ENCODE data around the gene TBCD.
"Not testable (repeated sequence)": the region's sequence is repeated elsewhere in the genome, so short reads cannot be mapped to it uniquely, and the experiment has no call there.

The TBCD gene

GRCh38 chr17:82980632-82981031 lies 228.8 kb downstream of the TBCD start:
- in situ Hi-C loops (cut with HindIII; ENCODE audit: low sequenced_read_pairs): no loop called here
- TF ChIP-seq CTCF (IDR thresholded peaks at IDR 0.05; ENCODE audit: low read depth, low read length, missing control alignments): no peak
- DNase-seq (ENCODE audit: low read depth): no peak
- no peak overlapping the region for H3K4me3 ChIP-seq (ENCODE audit: low read depth, low read length)

DNA sequence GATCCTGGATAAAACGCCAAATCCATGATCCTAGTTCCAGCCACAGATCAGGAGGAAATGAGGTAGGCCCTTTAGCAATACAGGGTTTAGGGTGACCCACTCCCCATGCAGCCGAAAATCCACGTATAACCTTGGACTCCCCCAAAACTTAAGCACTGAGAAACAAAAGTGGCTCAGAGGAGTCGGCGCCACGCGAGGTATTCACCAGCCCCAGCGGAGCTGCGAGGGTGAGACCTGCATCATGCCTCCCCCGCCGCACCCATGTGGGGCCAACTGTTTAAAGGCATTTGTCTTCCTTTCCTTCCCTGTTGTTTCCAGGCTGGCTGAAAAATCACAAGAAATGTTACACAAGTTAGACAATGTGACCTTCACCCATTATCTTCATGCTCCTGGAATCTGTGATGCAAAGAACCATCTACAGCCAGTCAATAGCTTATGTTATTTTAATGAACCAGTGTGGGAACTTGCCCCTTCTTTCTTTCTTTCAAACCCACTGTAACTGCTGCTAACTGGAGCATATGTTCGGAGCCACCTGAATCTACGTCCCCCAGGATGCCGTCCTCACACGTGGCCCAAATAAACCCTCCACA lies 229.4 kb downstream of the TBCD start:
- TF ChIP-seq CTCF (IDR thresholded peaks at IDR 0.05; ENCODE audit: low read depth, low read length, missing control alignments): no peak
- in situ Hi-C loops (cut with HindIII; ENCODE audit: low sequenced_read_pairs): no loop called here
- H3K4me3 ChIP-seq (ENCODE audit: low read depth, low read length): no peak overlapping the region
- DNase-seq (ENCODE audit: low read depth): no peak

DNA sequence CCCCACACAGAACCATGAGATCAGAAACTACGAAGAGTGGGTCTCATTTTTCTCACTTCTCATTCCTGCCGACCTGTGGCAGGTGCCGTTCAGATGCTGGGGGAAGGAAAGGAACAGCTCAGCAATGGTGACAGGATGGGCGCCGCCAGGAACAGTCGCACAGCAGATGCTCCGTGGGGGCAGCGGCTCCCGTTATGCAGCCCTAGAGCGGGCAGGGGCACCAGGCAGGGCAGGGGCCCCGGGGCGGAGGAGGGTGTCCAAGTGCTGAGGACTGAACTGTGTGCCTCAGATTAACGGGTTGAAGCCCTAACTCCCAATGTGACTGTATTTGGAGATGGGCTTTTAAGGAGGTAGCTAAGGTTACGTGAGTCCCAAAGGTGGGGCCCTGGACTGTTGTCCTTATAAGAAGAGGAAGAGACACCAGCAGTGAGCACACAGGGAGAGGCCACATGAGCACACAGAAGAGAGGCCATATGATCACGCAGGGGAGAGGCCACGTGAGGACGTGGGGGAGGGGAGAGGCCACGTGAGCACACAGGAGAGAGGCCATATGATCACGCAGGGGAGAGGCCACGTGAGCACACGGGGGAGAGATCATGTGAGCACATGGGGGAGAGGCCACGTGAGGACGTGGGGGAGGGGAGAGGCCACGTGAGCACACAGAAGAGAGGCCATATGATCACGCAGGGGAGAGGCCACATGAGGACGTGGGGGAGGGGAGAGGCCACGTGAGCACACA lies 231.8 kb downstream of the TBCD start:
- in situ Hi-C loops (cut with HindIII; ENCODE audit: low sequenced_read_pairs): no loop called here
- DNase-seq (ENCODE audit: low read depth): no peak
- no peak overlapping the region for H3K4me3 ChIP-seq (ENCODE audit: low read depth, low read length)
- TF ChIP-seq CTCF (IDR thresholded peaks at IDR 0.05; ENCODE audit: low read depth, low read length, missing control alignments): no peak

DNA sequence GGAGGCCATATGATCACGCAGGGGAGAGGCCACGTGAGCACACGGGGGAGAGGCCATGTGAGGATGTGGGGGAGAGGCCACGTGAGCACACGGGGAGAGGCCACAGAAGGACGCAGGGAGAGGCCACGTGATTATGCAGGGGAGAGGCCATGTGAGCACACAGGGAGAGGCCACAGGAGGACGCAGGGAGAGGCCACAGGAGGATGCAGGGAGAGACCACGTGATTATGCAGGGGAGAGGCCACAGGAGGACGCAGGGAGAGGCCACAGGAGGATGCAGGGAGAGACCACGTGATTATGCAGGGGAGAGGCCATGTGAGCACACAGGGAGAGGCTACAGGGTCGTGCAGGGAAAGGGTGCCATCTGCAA lies 232.4 kb downstream of the TBCD start:
- DNase-seq (ENCODE audit: low read depth); in situ Hi-C loops (cut with HindIII; ENCODE audit: low sequenced_read_pairs); H3K4me3 ChIP-seq (ENCODE audit: low read depth, low read length): not testable (repeated sequence)

- no peak overlapping the region for H3K4me3 ChIP-seq (ENCODE audit: low read depth, low read length)
- no peak for TF ChIP-seq CTCF (IDR thresholded peaks at IDR 0.05; ENCODE audit: low read depth, low read length, missing control alignments)
- in situ Hi-C loops (cut with HindIII; ENCODE audit: low sequenced_read_pairs): no loop called here
- DNase-seq (ENCODE audit: low read depth): no peak
These were observed 233.0 kb downstream of the TBCD start for GRCh38 chr17:82984751-82985427.

DNA sequence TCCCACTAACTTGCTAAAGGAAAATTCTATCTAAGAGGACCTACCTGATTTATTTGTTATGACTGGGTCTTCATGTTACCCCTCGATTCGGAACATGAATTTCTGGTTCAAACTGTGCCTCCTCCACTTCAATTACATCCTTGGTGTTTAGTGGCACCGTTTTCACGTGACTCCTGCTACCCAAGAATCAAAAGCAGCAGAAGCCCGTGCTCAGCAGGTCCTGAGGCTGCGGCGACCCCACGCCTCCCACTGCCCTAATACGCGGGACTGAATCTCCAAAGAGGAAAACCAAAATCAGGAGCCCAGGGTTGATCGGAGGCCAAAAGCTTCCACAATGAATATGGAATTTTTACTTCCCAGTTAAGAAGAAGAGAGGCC lies 233.6 kb downstream of the TBCD start:
- no peak overlapping the region for H3K4me3 ChIP-seq (ENCODE audit: low read depth, low read length)
- TF ChIP-seq CTCF (IDR thresholded peaks at IDR 0.05; ENCODE audit: low read depth, low read length, missing control alignments): no peak
- in situ Hi-C loops (cut with HindIII; ENCODE audit: low sequenced_read_pairs): no loop called here
- no peak for DNase-seq (ENCODE audit: low read depth)

- DNase-seq (ENCODE audit: low read depth): peak; percentile 24
- in situ Hi-C loops (cut with HindIII; ENCODE audit: low sequenced_read_pairs): no loop called here
- no peak for TF ChIP-seq CTCF (IDR thresholded peaks at IDR 0.05; ENCODE audit: low read depth, low read length, missing control alignments)
- no peak overlapping the region for H3K4me3 ChIP-seq (ENCODE audit: low read depth, low read length)
These were observed 234.1 kb downstream of the TBCD start for GRCh38 chr17:82985973-82986372.

DNA sequence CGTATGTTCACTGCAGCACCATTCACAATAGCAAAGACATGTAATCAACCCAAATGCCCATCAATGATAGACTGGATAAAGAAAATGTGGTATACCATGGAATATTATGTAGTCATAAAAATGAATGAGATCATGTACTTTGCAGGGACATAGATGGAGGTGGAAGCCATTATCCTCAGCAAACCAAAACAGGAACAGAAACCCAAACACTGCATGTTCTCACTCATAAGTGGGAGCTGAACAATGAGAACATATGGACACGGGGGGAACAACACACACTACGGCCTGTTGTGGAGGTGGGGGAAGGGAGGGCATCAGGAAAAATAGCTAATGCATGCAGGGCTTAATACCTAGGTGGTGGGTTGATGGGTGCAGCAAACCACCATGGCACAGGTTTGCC lies 237.2 kb downstream of the TBCD start:
- H3K4me3 ChIP-seq (ENCODE audit: low read depth, low read length); in situ Hi-C loops (cut with HindIII; ENCODE audit: low sequenced_read_pairs); DNase-seq (ENCODE audit: low read depth): not testable (repeated sequence)

Data from astrocyte of the cerebellum (primary cell).